ENCODE results near the gene TCF25. TPM values are rescaled to one million over a fixed set of nuclear protein-coding genes. Genes with fewer than 3 reads are reported as not detected.

Gene TCF25
- total and polyA plus RNA-seq, 2 experiments from 2014 or later: 130 to 206 TPM

DNA sequence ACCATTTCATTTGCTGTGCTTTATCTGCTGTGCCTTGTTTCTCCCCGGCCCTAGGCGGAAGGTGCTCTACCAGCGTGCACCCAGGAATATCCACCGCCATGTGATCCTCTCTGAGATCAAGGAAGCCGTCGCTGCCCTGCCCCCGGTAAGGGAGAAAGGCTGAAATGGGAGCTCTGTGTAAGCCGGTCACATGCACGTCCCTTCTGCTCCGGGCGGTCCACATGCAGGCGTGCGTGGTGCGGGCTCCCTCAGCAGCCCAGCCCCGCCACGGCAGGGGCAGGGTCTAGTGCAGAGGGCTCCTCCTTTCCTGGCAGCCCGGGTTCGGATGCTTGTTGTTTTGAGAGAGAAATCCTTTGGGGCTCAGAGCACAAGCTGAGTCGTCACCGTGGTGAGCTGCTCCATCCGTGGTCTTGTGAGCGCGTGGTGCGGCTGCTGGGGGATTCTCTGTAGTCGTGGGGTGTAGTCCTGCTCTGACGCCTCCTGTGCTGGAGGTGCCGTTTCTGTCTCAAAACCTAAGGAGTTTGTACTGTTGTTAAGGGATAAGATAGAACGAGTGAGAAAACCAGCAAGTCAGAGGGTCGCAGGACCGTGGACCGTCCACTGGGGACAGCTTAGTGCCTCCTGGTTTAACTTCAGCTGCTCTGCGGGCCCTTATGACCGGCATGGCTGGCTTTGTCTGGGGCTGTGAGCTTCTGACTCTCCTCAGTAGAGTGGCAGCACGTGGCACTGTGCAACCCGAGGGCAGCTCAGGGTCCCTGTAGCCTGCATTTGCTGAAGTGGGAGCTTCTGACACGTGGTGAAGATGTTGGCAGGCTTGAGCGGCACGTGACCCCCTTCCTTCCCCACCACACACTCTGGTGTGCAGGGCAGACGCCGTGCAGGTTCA is 33.0 kb downstream of the TCF25 start:
- WGBS (ENCODE audit: low lambda C conversion rate, missing lambda C conversion rate): 98% methylated on average over 39 of the region's 40 CpGs
- H3K79me2 ChIP-seq: no peaks in the 10 kb centered on the region
- no peaks in the 10 kb centered on the region for H3K27me3 ChIP-seq
- TF ChIP-seq EZH2phosphoT487 (IDR thresholded peaks at IDR 0.05; ENCODE audit: low read depth, severe bottlenecking, unreplicated experiment): no peak
- TF ChIP-seq EZH2 (IDR thresholded peaks at IDR 0.05; ENCODE audit: borderline replicate concordance): no peak
- no peak for TF ChIP-seq CTCF (IDR thresholded peaks at IDR 0.05; ENCODE audit: poor library complexity)
- H3K4me1 ChIP-seq (ENCODE audit: insufficient read depth): no peaks in the 10 kb centered on the region
- H3K9me3 ChIP-seq (ENCODE audit: low read depth): no peaks in the 10 kb centered on the region
- no peaks in the 10 kb centered on the region for H4K20me1 ChIP-seq (ENCODE audit: insufficient read depth, poor library complexity, severe bottlenecking)
- no peak overlapping the region for H3K27ac ChIP-seq
- no peaks in the 10 kb centered on the region for H3K9me2 ChIP-seq (replicated peaks; ENCODE audit: insufficient read depth)
- no peak overlapping the region for H2AFZ ChIP-seq
- no peak overlapping the region for H3K4me3 ChIP-seq
- no peaks in the 10 kb centered on the region for H3K36me3 ChIP-seq (replicated peaks; ENCODE audit: insufficient read depth, low read depth)
- no peak for DNase-seq (ENCODE audit: low spot score)
- H3K4me2 ChIP-seq: no peak overlapping the region

DNA sequence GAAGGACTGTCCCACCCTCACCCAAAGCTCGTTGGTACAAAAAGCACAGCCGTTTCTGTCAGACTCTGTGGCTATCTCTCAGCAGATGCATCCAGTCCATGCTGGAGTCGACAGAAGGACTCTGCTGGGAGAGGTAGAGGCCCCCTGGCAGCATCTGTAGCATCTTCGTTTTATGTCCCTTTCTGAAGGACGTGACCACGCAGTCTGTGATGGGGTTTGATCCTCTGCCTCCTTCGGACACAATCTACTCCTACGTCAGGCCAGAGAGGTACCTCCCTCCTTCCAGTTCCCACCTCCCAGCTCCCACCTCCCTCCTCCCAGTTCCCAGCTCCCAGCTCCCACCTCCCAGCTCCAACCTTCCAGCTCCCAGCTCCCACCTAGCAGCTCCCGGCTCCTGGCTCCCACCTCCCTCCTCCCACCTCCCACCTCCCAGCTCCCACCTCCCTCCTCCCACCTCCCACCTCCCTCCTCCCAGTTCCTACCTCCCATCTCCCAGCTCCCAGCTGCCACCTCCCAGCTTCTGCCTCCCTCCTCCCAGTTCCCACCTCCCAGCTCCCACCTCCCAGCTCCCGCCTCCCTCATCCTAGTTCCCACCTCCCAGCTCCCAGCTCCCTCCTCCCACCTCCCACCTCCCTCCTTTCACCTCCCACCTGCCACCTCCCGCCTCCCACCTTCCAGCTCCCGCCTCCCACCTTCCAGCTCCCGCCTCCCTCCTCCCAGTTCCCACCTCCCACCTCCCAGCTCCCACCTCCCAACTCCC is 33.8 kb downstream of the TCF25 start:
- H2AFZ ChIP-seq: no peak overlapping the region
- H3K36me3 ChIP-seq (replicated peaks; ENCODE audit: insufficient read depth, low read depth): no peaks in the 10 kb centered on the region
- no peak for DNase-seq (ENCODE audit: low spot score)
- no peaks in the 10 kb centered on the region for H3K4me1 ChIP-seq (ENCODE audit: insufficient read depth)
- no peak for TF ChIP-seq EZH2phosphoT487 (IDR thresholded peaks at IDR 0.05; ENCODE audit: low read depth, severe bottlenecking, unreplicated experiment)
- TF ChIP-seq CTCF (IDR thresholded peaks at IDR 0.05; ENCODE audit: poor library complexity): no peak
- TF ChIP-seq EZH2 (IDR thresholded peaks at IDR 0.05; ENCODE audit: borderline replicate concordance): no peak
- no peaks in the 10 kb centered on the region for H3K27me3 ChIP-seq
- no peaks in the 10 kb centered on the region for H3K9me2 ChIP-seq (replicated peaks; ENCODE audit: insufficient read depth)
- WGBS (ENCODE audit: low lambda C conversion rate, missing lambda C conversion rate): 98% methylated on average over 8 of the region's 13 CpGs
- no peaks in the 10 kb centered on the region for H3K9me3 ChIP-seq (ENCODE audit: low read depth)
- H3K4me2 ChIP-seq: no peak overlapping the region
- H3K27ac ChIP-seq: no peak overlapping the region
- no peak overlapping the region for H3K4me3 ChIP-seq
- no peaks in the 10 kb centered on the region for H4K20me1 ChIP-seq (ENCODE audit: insufficient read depth, poor library complexity, severe bottlenecking)
- no peaks in the 10 kb centered on the region for H3K79me2 ChIP-seq

DNA sequence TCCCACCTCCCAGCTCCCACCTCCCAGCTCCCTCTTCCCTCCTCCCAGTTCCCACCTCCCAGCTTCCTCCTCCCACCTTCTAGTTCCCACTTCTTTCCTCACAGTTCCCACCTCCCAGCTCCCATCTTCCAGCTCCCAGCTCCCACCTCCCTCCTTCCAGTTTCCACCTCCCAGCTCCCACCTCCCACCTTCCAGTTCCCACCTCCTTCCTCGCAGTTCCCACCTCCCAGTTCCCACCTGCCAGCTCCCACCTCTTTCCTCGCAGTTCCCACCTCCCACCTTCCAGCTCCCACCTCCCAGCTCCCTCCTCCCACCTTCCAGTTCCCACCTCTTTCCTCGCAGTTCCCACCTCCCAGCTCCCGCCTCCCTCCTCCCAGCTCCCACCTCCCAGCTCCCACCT is 34.8 kb downstream of the TCF25 start:
- Histone ChIP-seq H3K79me2 (no peaks in the 10 kb centered on the region), H3K27ac (no peak overlapping the region), H3K36me3 (replicated peaks; ENCODE audit: insufficient read depth, low read depth) (no peaks in the 10 kb centered on the region), H3K4me2 (no peak overlapping the region), H3K4me3 (no peak overlapping the region), H3K4me1 (ENCODE audit: insufficient read depth) (no peaks in the 10 kb centered on the region), H3K9me2 (replicated peaks; ENCODE audit: insufficient read depth) (no peaks in the 10 kb centered on the region), H4K20me1 (ENCODE audit: insufficient read depth, poor library complexity, severe bottlenecking) (no peaks in the 10 kb centered on the region), H2AFZ (no peak overlapping the region), H3K27me3 (no peaks in the 10 kb centered on the region), H3K9me3 (ENCODE audit: low read depth) (no peaks in the 10 kb centered on the region)
- no peak for DNase-seq (ENCODE audit: low spot score)
- TF ChIP-seq EZH2phosphoT487 (IDR thresholded peaks at IDR 0.05; ENCODE audit: low read depth, severe bottlenecking, unreplicated experiment): no peak
- TF ChIP-seq EZH2 (IDR thresholded peaks at IDR 0.05; ENCODE audit: borderline replicate concordance): no peak
- TF ChIP-seq CTCF (IDR thresholded peaks at IDR 0.05; ENCODE audit: poor library complexity): no peak
- no CpG with 5 or more reads among the region's 4 CpGs for WGBS (ENCODE audit: low lambda C conversion rate, missing lambda C conversion rate)

Measured in hepatocyte (in vitro differentiated cells).